Embryonic facial prominence (tissue), 1 donor: ENCODE measurements around the gene AKT2.
"Not testable (repeated sequence)": the region's sequence is repeated elsewhere in the genome, so short reads cannot be mapped to it uniquely, and the experiment has no call there.

Source experiments
- DNase-seq: peaks from one replicate; pipeline ENCODE4 v3.0.0-alpha.2; 2016; ENCODE audit errors: extremely low spot score

AKT2 gene

DNA sequence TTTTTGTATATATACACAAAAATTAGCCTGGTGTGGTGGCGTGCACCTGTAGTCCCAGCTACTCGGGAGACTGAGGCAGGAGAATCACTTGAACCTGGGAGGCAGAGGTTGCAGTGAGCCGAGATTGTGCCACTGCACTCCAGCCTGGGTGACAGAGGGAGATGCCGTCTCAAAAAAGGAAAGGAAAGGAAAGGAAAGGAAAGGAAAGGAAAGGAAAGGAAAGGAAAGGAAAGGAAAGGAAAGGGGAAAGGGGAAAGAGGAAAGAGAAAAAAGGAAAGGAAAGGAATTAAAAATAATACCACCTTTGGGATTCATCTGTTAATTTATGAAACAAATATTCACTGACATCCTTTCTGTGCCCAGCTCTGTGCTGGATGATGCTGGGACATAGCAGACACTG lies 66.1 kb downstream of the AKT2 start:
- not testable (repeated sequence) for DNase-seq

DNA sequence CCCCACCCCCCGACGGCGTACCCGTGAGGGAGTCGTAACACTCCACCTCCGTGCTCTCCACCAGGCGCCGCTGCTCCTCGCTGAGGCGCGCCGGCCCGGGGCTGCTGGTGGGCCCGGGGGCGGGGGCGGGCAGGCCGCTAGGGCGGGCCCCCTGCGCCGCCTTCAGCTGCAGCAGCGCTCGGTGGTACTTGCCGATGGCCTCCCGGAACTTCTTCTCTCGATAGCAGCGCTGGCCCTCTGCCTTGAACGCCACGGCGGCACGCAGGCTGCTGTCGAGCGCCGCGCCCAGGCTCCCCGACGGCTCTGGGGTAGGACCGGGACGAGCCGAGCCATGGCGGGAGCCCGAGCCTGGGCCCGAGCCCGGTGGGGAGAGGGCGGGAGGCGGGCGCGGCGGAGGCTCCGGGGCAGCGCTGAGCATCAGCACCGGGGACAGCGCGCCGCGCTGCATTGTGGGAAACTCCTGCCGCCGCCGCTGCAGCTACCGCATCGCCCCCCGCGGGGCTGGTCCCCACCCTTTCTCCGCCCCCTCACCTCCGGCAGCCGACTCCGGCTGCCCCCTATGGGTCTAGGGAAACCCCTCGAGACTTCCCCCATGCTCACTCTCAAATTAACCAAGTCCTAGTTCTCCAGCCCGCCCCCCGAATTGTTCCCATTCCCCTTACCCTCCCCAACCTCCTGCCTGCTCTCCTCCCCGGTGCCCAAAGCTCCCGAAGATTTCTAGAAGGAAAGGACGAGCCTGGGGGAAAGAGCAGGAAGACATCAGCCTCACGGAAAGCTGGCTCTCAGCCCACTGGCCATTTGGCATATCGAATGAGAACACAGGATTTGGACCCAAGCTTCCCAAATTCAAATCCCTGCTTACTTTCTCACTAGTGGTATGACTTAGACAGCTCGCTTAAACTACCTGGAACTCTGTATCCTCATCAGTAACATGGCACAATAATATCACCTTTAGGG lies 66.9 kb downstream of the AKT2 start, which contains the start of gene TTC9B:
Gene TTC9B, minus strand, starts transcription at position 451 of the 957 bp plus-strand sequence. Its CDS starts 3 bp downstream, at position 448.
- no peak for DNase-seq

DNA sequence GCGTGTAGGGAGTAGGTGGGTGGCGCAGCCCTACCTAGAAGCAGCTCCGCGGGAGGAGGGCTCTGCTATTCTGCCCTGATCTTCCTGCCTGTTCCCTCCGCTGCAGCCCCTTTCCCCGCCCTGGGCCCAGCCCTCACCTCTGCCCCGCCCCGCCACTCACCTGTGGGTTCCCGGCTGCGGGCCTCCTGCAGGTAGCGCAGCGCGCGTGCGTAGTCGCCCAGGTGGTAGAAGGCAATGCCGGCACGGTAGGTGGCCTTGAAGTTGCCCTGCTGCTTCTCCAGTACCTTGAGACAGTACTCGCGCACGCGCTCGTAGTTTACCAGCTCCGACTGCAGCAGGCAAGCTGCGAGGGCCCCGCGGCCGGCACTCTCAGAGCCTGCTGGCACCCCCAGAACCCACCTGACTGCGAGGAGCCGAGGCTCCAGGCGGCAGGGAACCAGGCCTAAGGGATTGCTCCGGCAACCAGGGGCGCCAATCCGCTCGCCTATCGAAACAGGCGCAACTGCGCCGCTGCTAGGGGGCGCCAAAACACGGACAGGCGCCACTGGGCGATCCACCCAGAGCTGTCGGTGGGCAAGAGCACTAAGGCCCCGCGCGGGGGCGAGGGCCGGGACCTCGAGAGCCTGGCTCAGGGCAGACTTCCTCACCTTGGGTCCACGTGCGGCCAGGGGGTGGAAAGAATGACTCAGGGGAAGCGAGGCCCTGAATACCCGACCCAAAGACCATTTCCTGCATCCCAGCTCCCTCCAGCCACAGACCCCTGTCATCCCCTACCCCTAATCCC lies 67.9 kb downstream of the AKT2 start:
- DNase-seq: no peak

DNA sequence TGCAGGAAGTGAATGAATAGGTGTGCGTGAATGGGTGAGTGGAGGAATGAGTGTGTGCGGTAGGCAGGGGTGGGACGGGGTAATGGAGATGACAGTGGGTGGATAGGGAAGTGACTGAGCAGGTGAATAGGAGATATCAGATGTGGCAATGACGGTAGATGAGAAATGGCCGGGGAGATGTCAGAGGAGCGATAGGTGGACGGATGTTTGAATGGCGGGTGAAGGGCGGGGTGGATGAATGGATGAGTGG lies 68.4 kb downstream of the AKT2 start:
- DNase-seq: no peak

DNA sequence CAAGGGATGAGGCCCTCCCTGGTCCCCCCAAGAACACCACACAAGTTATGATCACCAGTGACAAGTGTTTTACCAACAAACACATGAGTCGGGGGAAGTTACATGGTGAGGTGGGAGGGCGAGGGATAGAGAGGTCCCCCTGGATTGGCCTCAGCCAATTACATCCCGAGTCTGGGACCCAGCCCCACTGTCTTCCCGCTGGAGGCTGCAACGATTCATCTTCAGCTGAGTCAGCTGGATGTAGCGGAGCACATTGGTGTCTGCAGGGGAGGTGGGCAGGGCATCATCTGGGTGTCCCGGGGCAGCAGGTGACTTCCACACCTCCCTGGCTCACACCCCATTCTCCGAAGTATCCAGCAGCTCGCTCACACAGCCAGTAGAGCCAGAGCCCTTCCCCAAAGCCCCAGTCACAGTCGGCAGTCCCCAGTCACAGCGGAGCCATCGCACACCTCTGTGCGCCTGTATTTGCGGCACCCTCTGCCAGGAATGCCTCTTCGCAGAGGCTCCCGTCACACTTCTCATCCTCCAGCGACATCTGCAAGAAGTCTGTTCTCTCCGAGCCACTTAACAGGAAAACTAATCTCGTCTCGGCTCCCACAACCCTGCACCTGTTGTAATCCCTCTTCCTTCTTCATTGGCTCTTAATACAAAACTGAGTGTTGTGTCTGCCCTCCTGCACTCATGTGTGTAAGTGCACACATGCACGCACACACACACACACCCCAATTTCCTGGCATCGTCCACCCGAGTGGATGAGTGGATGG lies 69.0 kb downstream of the AKT2 start:
- DNase-seq: no peak

DNA sequence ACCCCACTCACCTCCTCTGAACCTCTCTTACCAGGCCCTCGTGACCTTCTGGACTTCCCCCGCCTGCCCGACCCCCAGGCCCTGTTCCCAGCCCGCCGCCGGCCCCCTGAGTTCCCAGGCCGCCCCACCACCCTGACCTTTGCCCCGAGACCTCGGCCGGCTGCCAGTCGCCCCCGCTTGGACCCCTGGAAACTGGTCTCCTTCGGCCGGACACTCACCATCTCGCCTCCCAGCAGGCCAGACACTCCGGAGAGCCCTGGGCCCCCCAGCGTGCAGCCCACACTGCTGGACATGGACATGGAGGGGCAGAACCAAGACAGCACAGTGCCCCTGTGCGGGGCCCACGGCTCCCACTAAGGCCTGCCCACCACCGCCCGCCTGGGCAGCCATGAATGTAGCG lies 70.2 kb downstream of the AKT2 start:
- no peak for DNase-seq

DNA sequence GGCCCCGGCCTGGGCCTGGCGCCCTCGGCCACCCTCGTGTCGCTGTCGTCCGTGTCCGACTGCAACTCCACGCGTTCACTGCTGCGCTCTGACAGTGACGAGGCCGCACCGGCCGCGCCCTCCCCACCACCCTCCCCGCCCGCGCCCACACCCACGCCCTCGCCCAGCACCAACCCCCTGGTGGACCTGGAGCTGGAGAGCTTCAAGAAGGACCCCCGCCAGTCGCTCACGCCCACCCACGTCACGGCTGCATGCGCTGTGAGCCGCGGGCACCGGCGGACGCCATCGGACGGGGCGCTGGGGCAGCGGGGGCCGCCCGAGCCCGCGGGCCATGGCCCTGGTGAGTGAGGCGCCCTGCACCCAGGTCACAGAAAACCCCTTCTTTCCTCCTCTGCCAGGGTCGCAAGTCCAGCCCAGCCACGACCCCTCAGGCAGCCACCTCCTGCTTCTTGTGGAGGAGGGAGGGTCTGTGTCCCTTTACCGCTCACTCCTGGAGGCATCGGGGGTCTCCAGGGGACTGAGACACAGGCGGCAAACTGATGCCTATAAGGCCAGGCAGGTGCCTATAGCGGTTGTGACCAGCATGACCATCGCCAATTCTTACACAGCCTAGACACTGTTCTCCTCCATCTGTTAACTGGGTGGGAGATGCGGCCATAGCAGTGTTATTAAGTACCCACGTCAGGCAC lies 71.1 kb downstream of the AKT2 start:
- no peak for DNase-seq

DNA sequence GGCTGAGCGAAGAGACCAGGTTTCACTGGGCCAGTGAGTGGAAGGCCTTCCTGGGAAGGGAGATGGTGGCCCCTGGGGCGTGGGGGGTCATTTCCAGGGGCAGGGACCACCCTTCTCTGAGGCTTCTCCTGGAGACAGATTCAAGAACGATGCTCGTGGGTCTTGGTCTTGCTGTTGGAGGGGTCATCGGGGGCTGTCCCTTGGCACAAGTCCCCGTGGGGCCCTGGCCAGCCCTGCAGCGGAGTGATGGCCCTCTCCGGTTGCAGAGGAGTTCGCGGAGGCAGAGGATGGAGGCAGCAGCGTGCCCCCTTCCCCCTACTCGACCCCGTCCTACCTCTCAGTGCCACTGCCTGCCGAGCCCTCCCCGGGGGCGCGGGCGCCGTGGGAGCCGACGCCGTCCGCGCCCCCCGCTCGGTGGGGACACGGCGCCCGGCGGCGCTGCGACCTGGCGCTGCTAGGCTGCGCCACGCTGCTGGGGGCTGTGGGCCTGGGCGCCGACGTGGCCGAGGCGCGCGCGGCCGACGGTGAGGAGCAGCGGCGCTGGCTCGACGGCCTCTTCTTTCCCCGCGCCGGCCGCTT lies 71.8 kb downstream of the AKT2 start:
- no peak for DNase-seq

DNA sequence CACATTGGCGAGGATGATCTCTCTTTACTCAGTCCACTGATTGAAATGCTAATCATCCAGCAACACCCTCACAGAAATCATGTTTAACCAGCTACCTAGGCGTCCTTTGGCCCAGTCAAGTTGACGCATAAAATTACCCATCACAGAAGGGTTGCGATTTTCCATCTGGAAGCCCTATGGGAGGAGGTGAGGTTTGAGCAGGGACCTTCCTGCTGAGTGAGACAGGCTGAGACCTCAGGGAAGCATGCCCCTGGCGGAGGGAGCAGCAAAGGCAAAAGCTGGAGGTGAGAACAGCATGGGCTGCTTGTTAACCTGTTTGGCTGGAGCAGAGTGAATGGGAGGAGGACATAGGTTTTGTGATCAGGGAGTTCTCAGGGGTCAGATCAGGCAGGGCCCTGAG lies 74.3 kb downstream of the AKT2 start:
- DNase-seq: no peak

DNA sequence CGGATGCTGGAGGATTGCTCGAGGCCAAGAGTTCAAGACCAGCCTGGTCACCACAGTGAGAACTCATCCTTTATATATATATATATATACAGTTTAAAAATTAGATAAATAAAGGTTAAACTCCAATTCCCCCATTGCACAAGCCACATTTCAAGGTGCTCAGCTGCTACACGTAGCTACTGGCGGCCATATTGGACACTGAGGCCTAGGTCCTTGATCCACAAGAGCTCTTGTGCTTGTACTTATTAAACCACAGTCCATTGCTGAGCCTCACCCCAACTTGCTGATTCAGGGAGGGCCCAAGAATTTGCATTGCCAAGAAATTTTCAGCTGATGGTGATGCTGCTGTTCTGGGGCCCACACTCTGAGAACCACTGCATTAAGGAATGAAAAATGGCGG lies 76.5 kb downstream of the AKT2 start:
- DNase-seq: no peak

DNA sequence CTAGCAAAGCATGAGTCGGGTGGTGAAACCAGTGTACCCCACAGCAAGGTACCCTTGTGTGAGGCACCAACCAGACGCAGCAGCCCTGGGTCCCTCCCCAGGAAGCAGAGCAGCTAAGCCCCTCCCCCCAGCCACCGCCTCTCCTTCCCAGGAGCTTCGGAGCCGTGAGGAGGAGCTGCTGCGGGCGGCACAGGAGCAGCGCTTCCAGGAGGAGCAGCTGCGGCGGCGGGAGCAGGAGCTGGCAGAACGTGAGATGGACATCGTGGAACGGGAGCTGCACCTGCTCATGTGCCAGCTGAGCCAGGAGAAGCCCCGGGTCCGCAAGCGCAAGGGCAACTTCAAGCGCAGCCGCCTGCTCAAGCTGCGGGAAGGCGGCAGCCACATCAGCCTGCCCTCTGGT lies 79.4 kb downstream of the AKT2 start:
- no peak for DNase-seq

DNA sequence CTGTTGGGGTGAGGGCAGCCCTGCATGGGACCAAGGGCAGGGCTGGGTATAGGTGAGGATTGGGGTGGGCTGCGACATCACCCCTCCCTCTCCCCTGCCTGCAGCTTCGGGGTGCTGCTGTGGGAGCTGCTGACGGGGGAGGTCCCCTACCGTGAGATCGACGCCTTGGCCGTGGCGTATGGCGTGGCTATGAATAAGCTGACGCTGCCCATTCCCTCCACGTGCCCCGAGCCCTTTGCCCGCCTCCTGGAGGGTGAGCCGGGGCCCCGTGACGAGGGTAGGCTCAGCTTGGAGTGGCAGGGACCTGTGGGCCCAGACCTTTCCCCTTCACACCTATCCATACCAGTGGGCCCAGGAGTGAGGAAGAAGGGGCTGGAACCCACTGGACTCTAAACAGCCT lies 80.8 kb downstream of the AKT2 start:
- DNase-seq: no peak

DNA sequence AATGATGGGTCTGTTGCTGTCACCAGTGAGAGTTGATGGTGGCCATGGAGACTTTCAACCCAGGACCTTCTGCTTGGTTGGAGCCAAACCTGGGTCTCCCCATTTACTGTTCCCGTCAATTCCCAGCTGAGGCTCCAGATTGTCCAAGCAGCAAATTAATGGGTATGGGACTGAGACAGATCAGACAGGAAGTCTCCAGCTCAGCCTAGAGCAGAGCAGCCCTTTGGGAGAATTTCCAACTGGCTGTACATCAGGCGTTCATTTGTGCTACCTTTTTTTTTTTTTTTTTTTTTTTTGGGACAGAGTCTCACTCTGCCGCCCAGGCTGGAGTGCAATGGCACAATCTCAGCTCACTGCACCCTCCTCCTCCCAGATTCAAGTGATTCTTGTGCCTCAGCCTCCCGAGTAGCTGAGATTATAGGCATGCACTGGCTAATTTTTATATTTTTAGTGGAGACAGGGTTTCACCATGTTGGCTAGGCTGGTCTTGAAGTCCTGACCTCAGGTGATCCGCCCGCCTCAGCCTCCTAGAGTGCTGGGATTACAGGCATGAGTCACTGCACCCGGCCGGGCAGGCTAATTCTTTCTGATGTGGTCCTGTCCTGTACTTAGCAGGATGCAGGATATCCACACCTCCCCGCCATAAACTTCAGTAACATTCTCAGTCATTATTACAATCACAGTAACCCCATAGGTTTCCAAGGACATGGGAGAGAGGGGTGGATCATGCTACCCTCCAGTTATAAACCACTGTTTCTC lies 84.6 kb downstream of the AKT2 start:
- DNase-seq: no peak

DNA sequence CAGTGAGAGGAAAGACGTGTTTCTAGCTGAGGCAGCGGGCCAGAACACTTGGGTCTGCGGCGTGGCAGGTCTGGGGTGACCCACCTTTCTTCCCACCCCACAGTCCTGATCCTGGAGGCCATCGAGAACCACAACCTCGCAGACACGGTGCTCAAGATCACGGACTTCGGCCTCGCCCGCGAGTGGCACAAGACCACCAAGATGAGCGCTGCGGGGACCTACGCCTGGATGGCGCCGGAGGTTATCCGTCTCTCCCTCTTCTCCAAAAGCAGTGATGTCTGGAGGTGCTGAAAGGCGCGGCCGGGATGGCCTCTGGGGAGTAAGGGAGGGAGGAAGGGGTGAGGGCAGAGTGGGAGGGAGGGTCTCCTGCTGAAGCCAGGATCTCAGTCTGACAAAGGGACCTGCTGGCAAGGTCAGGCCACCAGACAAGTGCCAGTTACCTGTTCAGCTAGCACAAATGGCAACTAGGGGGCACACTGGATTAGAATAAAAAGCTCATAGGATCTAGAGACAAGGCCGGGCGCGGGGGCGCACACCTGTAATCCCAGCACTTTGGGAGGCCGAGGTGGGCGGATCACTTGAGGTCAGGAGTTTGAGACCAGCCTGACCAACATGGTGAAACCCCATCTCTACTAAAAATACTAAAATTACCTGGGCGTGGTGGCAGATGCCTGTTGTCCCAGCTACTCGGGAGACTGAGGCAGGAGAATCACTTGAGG lies 86.7 kb downstream of the AKT2 start:
- no peak for DNase-seq

DNA sequence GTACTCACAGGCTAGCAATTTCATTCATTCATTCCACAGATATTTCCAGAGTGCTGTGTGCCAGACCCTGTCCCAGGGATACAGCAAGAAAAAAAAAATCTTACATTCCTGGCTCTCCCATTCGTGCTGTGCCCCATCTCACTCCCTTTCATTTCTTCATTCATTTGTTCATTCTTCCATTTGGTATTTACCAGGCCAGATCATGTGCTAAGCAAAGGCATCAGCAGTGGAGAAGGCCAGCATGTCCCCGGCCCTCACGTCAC lies 91.6 kb downstream of the AKT2 start:
- no peak for DNase-seq

DNA sequence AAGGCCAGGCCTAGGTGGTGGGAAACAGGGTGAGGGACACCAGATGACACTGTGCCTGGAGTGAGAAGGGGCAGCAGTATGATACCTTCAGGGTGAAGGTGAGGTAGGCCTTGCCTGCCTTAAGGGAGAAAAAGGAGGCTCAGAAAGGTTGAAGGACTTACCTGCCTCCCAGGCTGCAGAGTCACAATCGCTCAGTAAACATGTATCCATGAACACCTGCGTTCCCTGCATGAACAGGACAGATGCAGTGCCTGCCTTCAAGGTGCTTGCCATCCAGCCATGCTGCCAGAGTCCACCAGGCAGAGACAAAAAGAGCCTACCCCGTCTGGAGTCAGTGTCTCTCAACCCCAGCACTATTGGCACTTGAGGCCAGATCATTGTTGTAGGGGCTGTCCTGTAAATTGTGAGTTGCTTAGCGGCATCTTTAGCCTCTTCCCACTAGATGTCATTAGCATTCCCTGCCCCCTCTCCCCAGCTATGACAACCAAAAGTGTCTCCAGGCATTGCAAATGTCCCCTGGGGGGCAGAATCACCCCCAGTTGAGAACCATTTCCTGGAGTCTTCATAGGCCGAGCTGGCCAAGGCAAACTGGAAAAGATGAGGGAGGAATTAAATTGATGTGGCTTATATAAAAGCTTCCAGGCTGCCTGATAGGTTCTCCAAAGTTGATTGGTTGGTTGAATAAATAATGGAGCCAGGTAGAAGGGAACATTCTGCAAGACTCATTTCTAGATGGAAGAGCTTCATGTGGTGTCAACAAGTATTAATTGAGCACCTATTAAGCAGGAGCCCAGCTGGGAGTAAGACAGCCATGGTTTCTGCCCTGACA lies 92.2 kb downstream of the AKT2 start:
- DNase-seq: no peak

DNA sequence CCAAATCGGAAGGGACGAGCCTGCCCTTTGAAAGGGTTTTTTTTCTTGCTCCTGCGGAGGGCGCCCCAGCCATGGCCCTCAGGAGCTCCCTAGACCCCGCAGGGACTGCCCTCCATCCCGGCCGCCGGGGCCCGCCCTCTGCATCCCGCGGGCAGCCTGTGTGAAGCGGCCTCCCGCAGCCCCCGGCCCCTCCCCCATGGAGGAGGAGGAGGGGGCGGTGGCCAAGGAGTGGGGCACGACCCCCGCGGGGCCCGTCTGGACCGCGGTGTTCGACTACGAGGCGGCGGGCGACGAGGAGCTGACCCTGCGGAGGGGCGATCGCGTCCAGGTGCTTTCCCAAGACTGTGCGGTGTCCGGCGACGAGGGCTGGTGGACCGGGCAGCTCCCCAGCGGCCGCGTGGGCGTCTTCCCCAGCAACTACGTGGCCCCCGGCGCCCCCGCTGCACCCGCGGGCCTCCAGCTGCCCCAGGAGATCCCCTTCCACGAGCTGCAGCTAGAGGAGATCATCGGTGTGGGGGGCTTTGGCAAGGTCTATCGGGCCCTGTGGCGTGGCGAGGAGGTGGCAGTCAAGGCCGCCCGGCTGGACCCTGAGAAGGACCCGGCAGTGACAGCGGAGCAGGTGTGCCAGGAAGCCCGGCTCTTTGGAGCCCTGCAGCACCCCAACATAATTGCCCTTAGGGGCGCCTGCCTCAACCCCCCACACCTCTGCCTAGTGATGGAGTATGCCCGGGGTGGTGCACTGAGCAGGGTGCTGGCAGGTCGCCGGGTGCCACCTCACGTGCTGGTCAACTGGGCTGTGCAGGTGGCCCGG lies 93.1 kb downstream of the AKT2 start:
- DNase-seq: no peak
